Upper lobe of left lung (tissue), 4 donors: ENCODE results near the gene XXYLT1.

Experiments used
- CTCF ChIP-seq, 6 experiments: fragments of 450-650 bp in 4 of 6; fragments of 200-600 bp in 2 of 6; sonication (generic) in 2 of 6; IDR thresholded peaks; one replicate each; pipeline ENCODE4 v1.5.1; 2016 to 2019; ENCODE audit warnings: antibody characterized with exemption in 6 of 6
- EP300 ChIP-seq, 4 donors: sonication (generic); formaldehyde crosslinking; IDR thresholded peaks; one replicate each; pipeline ENCODE4 v1.5.1; 2017; ENCODE audit warnings: antibody characterized with exemption in 4 of 4, control low read depth in 2 of 4
- POLR2A ChIP-seq, 4 donors: fragments of 450-650 bp; IDR thresholded peaks; one replicate each; pipeline ENCODE4 v1.5.1; 2016 to 2017; ENCODE audit warnings: antibody characterized with exemption in 4 of 4, mild to moderate bottlenecking in 2 of 4

- no peak for TF ChIP-seq CTCF (IDR thresholded peaks at IDR 0.05)
- TF ChIP-seq POLR2A (IDR thresholded peaks at IDR 0.05), result no peak
- TF ChIP-seq EP300 (IDR thresholded peaks at IDR 0.05), result no peak
Measured at GRCh38 chr3:195058336-195059005, 212.5 kb downstream of the XXYLT1 start.
